CD4-positive, CD25-positive, alpha-beta regulatory T cell (primary cell): ENCODE data around the gene MBD1. TPM values are rescaled to one million over a fixed set of nuclear protein-coding genes. Genes with fewer than 3 reads are reported as not detected.

ENCODE experiments used
- ATAC-seq, 2 donors: fragments of 150-1000 bp; cut with Tn5 transposase; one replicate each; pipeline ENCODE4 v1.10.0; 2021; ENCODE audit warnings: low read depth in 2 of 2, moderate number of reproducible peaks in 2 of 2, moderate library complexity in 1 of 2
- DNase-seq, 3 donors: peaks; one replicate each; pipeline versions ENCODE4 v3.0.0 to v3.0.0-alpha.2; 2012 to 2022; ENCODE audit warnings: mixed read lengths in 1 of 3
- H3K27ac ChIP-seq: one replicate; pipeline ENCODE4 v1.7.0; 2013; ENCODE audit warnings: mild to moderate bottlenecking, low read length; ENCODE audit not compliant: insufficient read depth, poor library complexity, severe bottlenecking
- H3K27me3 ChIP-seq: one replicate; pipeline ENCODE4 v1.7.0; 2013; ENCODE audit warnings: low read length; ENCODE audit not compliant: control insufficient read depth, insufficient read depth
- H3K36me3 ChIP-seq: one replicate; pipeline ENCODE4 v1.7.0; 2013; ENCODE audit warnings: mild to moderate bottlenecking, low read length, moderate library complexity; ENCODE audit not compliant: control insufficient read depth, insufficient read depth
- H3K4me1 ChIP-seq: 2 replicates; pipeline ENCODE4 v1.7.0; 2013; ENCODE audit warnings: mild to moderate bottlenecking, low read length; ENCODE audit not compliant: insufficient read depth, control insufficient read depth, poor library complexity, severe bottlenecking
- H3K4me3 ChIP-seq: one replicate; pipeline ENCODE4 v1.7.0; 2013; ENCODE audit warnings: low read depth, mild to moderate bottlenecking, low read length, moderate library complexity
- H3K9me3 ChIP-seq, 2 experiments: 1 replicate in 1 of 2; 2 replicates in 1 of 2; pipeline ENCODE4 v1.7.0; 2013; ENCODE audit warnings: low read length in 2 of 2, mild to moderate bottlenecking in 1 of 2, moderate library complexity in 1 of 2; ENCODE audit not compliant: control insufficient read depth in 2 of 2
- H3K27ac Mint-ChIP-seq, 3 donors: one replicate each; pipeline ENCODE4 v1.8.0; 2020 to 2022; ENCODE audit warnings: mild to moderate bottlenecking in 3 of 3, mixed read lengths in 3 of 3, moderate library complexity in 2 of 3
- H3K27me3 Mint-ChIP-seq: one replicate; pipeline ENCODE4 v1.8.0; 2022; ENCODE audit warnings: mild to moderate bottlenecking, mixed read lengths
- H3K36me3 Mint-ChIP-seq: one replicate; pipeline ENCODE4 v1.8.0; 2020; ENCODE audit warnings: mixed read lengths
- H3K4me1 Mint-ChIP-seq, 4 donors: one replicate each; pipeline ENCODE4 v1.8.0; 2020 to 2022; ENCODE audit warnings: mixed read lengths in 4 of 4, mild to moderate bottlenecking in 1 of 4
- H3K4me3 Mint-ChIP-seq, 4 donors: one replicate each; pipeline ENCODE4 v1.8.0; 2020 to 2022; ENCODE audit warnings: mild to moderate bottlenecking in 4 of 4, mixed read lengths in 4 of 4, moderate library complexity in 3 of 4
- H3K9me3 Mint-ChIP-seq, 7 donors: one replicate each; pipeline ENCODE4 v1.8.0; 2020 to 2022; ENCODE audit warnings: mixed read lengths in 7 of 7, mild to moderate bottlenecking in 3 of 7, moderate library complexity in 2 of 7
- polyA plus RNA-seq, 4 donors: library from polyadenylated mRNA; unstranded; fragments of 300-500 nt; fragmentation: Illumina TruSeq; gene quantifications; one replicate each; pipeline ENCODE4 v1.2.3, GENCODE V29; 2021
- total RNA-seq: library from RNA; stranded (reverse); gene quantifications from one replicate; pipeline ENCODE4 v1.2.3, GENCODE V29; 2022

Gene MBD1
- total and polyA plus RNA-seq, 5 donors from 2014 or later: 25.2 to 94.4 (median 28.3) TPM

DNA sequence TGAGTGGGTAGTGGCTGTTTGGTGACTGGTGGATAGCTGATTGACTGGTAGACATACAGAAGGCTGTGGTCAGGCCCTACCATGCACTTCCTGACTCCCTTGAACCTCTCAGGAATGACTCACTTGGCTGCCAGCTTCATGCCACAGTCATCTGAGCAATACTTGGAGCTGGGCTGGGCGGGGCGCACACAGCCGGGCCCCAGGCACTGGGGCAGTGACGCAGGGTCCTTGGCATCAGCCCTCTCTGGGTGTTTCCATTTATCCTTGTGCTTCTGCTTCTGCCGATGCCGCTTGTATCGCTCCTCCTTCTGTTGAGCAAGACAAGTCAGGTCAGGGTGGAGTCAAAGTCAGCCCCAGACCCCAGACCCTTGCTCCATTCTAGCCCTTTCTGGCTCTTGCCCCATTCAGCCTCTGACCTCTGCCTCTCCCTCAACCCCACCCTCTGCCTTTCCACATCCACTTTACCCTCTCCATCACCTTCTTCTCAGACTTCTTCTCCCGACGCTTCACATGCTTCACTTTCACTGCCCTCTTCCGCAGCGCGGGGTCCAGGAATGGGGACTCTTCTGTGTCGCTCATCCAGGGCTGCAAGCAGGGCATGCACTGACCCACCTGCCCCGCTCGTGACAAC lies 3.0 kb upstream of the MBD1 start:
- no peaks in the 10 kb centered on the region for H3K27me3 Mint-ChIP-seq
- peak overlapping the region; percentile 33 to 100 (median 66) for H3K4me3 Mint-ChIP-seq
- peaks cover under 1 to 70% (median 32%) of the 10 kb centered on the region in 4 donors for H3K4me1 Mint-ChIP-seq
- H3K9me3 Mint-ChIP-seq: no peaks in the 10 kb centered on the region
- peaks cover 28% of the 10 kb centered on the region for H3K36me3 ChIP-seq
- no peak overlapping the region for H3K4me3 ChIP-seq
- H3K27ac Mint-ChIP-seq: peak overlapping the region in 1 of 3 donors; percentile 84
- ATAC-seq: no peak
- H3K36me3 Mint-ChIP-seq: peaks cover 39% of the 10 kb centered on the region
- H3K27ac ChIP-seq: no peak overlapping the region
- H3K27me3 ChIP-seq: no peaks in the 10 kb centered on the region
- H3K9me3 ChIP-seq: no peaks in the 10 kb centered on the region
- DNase-seq: no peak
- peaks cover 41% of the 10 kb centered on the region for H3K4me1 ChIP-seq

DNA sequence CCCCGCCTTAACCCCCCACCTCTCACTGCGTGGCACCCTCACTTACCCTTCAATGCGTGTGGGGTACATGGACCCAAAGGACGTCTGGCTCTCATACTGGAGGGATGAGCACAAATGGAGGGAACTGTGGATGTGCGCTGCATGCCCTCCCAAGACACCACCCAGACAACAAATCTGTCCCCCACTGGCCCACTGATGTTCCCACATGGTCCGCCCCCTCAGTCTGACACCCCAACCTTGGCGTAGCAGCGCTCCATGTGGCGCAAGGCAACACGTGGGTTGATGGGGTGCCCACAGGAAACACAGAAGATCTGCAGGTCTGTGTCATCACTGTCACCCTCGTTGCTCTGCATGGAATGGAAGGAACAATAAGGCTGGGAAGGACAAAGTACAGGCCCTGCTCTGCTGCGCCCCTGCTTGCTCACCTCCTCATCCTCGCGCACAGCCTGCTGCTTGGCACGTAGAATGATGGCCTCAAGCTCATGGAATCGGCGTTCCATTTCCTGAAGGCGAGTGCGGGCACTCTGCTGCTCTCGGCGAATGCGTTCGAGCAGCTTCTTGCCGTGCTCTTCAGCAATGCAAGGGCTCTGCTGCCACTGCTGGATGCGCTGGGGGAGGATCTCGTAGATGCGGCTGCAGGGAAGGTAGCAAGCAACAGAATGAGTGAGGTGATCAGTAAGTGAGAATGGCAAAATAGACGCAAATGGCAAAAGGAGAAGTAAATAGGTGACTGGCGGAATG lies 2.3 kb upstream of the MBD1 start:
- Histone ChIP-seq H3K4me1 (peaks cover 44% of the 10 kb centered on the region), H3K27ac (no peak overlapping the region), H3K9me3 (no peaks in the 10 kb centered on the region), H3K27me3 (no peaks in the 10 kb centered on the region), H3K36me3 (peaks cover 34% of the 10 kb centered on the region), H3K4me3 (no peak overlapping the region)
- H3K9me3 Mint-ChIP-seq: no peaks in the 10 kb centered on the region
- H3K4me1 Mint-ChIP-seq: peaks cover 8 to 74% (median 39%) of the 10 kb centered on the region in 4 donors
- peaks cover 39% of the 10 kb centered on the region for H3K36me3 Mint-ChIP-seq
- peak overlapping the region in 2 of 3 donors; percentile 56 to 84 for H3K27ac Mint-ChIP-seq
- DNase-seq (no peak), ATAC-seq (no peak)
- H3K4me3 Mint-ChIP-seq: peak overlapping the region; percentile 80 to 100 (median 92)
- no peaks in the 10 kb centered on the region for H3K27me3 Mint-ChIP-seq

DNA sequence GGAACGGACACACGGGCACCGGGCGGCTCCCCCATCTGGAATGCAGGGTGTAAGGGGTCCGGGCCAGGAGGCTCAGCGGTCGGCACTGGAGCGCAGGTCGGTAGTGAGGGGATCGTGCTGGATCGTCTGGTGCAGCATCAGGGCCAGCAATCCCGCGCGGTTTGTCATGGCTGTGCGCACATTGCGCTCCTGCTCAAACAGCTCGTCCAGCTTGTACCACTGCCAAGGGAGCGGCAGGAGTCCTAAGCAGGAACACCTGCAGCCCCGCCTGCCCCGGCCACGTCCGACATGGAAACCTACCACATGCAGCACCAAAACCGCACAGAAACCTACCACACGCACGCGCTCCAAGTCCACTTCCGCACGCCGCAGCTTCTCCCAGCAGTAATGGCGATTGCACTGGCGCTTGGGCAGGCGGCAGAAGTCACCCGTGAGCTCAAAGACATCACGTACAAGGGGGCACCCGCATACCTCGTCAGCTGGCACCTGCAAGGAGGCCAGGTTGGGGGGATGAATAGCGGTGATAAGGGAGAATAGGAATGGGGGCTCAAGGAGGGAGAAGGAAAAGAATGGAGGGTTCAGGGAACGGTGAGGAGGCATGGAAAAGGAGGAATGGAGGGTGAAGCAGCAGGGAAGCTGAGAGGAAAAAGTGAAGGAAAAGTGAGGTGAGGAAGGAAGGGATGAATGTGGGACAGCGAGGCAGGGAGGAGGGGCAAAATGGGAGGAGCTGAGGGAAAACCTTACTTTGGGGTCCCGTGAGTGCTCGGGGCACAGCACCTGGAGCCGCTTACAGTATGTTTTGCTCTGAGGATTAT lies 1.4 kb upstream of the MBD1 start:
- no peak overlapping the region for H3K4me3 ChIP-seq
- H3K36me3 ChIP-seq: peaks cover 43% of the 10 kb centered on the region
- no peaks in the 10 kb centered on the region for H3K27me3 ChIP-seq
- H3K27me3 Mint-ChIP-seq: no peaks in the 10 kb centered on the region
- H3K9me3 Mint-ChIP-seq: no peaks in the 10 kb centered on the region
- DNase-seq (no peak), ATAC-seq (no peak)
- H3K4me1 Mint-ChIP-seq: peaks cover 10 to 75% (median 40%) of the 10 kb centered on the region in 4 donors
- H3K9me3 ChIP-seq: no peaks in the 10 kb centered on the region
- H3K4me3 Mint-ChIP-seq: peak overlapping the region; percentile 80 to 100 (median 98)
- H3K27ac Mint-ChIP-seq: peak overlapping the region; percentile 56 to 93 (median 59)
- H3K27ac ChIP-seq: no peak overlapping the region
- peaks cover 44% of the 10 kb centered on the region for H3K4me1 ChIP-seq
- H3K36me3 Mint-ChIP-seq: peaks cover 42% of the 10 kb centered on the region

DNA sequence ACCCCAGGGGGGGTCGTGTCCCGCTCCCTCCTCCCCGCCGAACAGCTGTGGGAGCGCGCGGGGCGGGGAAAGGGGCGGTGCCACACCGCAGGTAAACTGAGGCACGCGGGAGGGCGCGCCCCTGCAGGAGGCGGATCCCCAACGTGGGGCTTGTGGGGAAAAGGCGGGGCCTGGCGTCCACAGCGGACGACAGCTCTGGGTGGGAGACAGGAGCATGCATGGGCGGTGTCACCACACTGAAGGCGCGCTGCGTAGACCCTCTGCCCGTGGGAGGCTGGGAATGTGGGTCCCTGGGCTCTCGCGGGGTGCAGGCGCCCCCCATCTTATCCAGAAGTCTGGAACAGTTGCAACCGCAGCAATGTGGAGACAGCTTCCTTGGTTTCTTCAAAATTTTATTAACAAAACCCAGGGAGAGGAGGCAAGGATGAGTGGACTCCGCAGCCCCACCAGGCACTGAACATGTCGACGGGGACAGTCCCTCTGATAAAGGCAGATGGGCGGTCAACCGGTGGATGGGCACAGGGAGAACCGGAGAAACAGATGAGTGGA lies 723 bp upstream of the MBD1 start:
- peaks cover 37% of the 10 kb centered on the region for H3K36me3 Mint-ChIP-seq
- H3K27ac ChIP-seq: peak overlapping the region; percentile 89
- H3K4me3 ChIP-seq: peak overlapping the region; percentile 90
- H3K27me3 ChIP-seq: no peaks in the 10 kb centered on the region
- ATAC-seq: no peak
- peaks cover 40% of the 10 kb centered on the region for H3K4me1 ChIP-seq
- H3K9me3 Mint-ChIP-seq: no peaks in the 10 kb centered on the region
- H3K9me3 ChIP-seq: no peaks in the 10 kb centered on the region
- no peak for DNase-seq
- no peaks in the 10 kb centered on the region for H3K27me3 Mint-ChIP-seq
- peak overlapping the region; percentile 97 to 100 (median 98) for H3K4me3 Mint-ChIP-seq
- peaks cover 48% of the 10 kb centered on the region for H3K36me3 ChIP-seq
- peak overlapping the region; percentile 95 to 99 (median 98) for H3K27ac Mint-ChIP-seq
- peaks cover 10 to 68% (median 36%) of the 10 kb centered on the region in 4 donors for H3K4me1 Mint-ChIP-seq

DNA sequence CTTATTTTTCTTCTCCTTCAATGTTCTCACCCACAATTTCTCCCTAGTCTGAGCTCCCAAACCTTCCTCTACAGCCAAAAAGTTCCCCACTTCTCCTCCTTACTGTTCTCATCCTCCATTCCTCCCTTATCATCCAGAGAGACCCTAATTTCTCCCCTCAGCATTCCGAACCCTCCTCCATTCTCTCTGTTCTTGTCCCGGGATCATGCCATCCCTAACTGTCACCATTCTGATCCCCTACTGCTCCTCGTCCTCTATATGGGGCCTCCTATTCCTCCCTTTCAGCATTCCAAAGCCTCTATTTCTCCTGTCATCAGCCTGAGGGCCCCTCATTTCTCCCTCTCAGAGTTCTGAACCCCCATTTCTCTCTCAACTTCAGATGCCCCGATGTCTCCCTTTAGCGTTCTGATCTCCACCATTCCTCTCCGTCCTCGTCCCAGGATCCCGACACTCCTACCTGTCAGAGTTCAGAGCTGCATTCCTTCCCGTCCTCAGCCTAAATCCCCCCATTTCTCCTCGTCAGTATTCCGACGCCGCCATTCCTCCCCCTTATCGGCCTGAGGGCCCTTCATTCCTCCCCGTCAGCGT lies 522 bp downstream of the MBD1 start:
- H3K27ac ChIP-seq: peak overlapping the region; percentile 89
- peaks cover 29% of the 10 kb centered on the region for H3K4me1 ChIP-seq
- Mint-ChIP-seq H3K27ac (peak overlapping the region; percentile 95 to 99 (median 98)), H3K4me1 (peaks cover 10 to 63% (median 28%) of the 10 kb centered on the region in 4 donors), H3K36me3 (peaks cover 41% of the 10 kb centered on the region), H3K9me3 (no peaks in the 10 kb centered on the region), H3K27me3 (no peaks in the 10 kb centered on the region), H3K4me3 (peak overlapping the region; percentile 97 to 100 (median 98))
- no peaks in the 10 kb centered on the region for H3K27me3 ChIP-seq
- DNase-seq: no peak
- no peaks in the 10 kb centered on the region for H3K9me3 ChIP-seq
- H3K4me3 ChIP-seq: peak overlapping the region; percentile 90
- no peak for ATAC-seq
- H3K36me3 ChIP-seq: peaks cover 60% of the 10 kb centered on the region

DNA sequence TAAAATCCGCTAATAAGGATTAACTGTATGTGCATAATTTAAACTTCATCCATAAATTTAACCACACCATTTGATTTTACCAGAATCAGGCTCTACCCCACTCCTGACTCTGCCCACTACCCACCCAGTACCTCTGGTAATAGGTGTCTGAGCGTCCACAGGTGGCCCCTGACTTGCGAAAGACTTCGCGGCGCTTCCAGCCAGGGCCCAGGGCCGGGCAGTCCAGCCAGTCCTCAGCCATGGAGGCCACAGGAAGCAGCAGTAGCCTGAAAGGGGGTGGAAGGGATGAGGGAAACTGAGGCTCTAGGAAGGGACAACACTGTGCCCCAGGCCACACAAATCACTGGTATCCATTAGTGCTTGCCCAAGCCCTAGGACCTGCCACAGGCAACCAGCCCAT lies 1.6 kb downstream of the MBD1 start:
- Histone ChIP-seq H3K9me3 (no peaks in the 10 kb centered on the region), H3K27me3 (no peaks in the 10 kb centered on the region), H3K36me3 (peaks cover 63% of the 10 kb centered on the region), H3K27ac (peak overlapping the region; percentile 16), H3K4me3 (peak overlapping the region; percentile 90), H3K4me1 (peaks cover 29% of the 10 kb centered on the region)
- Mint-ChIP-seq H3K27me3 (no peaks in the 10 kb centered on the region), H3K27ac (peak overlapping the region in 1 of 3 donors; percentile 95), H3K4me3 (peak overlapping the region; percentile 97 to 100 (median 98)), H3K4me1 (peaks cover 10 to 60% (median 30%) of the 10 kb centered on the region in 4 donors), H3K36me3 (peaks cover 43% of the 10 kb centered on the region), H3K9me3 (no peaks in the 10 kb centered on the region)
- DNase-seq (no peak), ATAC-seq (no peak)

DNA sequence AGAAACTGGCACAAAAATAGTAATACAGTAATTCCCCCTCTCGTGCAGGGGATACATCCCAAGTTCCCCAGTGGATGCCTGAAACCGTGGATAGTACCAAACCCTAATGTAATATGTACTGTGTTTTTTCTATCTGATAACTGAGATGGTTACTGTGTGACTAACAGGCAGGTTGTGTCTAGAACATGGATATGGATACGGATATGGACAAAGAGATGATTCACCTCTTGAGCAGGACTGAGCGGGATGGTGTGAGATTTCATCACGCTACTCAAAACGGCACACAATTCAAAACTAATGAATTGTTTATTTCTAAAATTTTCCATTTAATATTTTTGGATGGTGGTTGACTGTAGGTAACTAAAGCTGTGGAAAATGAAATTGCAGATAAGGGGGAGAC lies 3.4 kb downstream of the MBD1 start:
- no peak for DNase-seq
- peaks cover 63% of the 10 kb centered on the region for H3K36me3 ChIP-seq
- H3K4me1 Mint-ChIP-seq: peaks cover 10 to 48% (median 28%) of the 10 kb centered on the region in 4 donors

More for the DNA sequence above, 3.4 kb downstream of the MBD1 start:
- Histone ChIP-seq H3K4me1 (peaks cover 29% of the 10 kb centered on the region), H3K27ac (no peak overlapping the region), H3K9me3 (no peaks in the 10 kb centered on the region), H3K4me3 (no peak overlapping the region), H3K27me3 (no peaks in the 10 kb centered on the region)
- Mint-ChIP-seq H3K27me3 (no peaks in the 10 kb centered on the region), H3K27ac (peak overlapping the region in 1 of 3 donors; percentile 26), H3K4me3 (no peak overlapping the region), H3K9me3 (no peaks in the 10 kb centered on the region), H3K36me3 (peaks cover 38% of the 10 kb centered on the region)
- no peak for ATAC-seq
